Transverse colon (tissue), 4 donors: ENCODE data around the gene WDR7.

ENCODE experiments used
- CTCF ChIP-seq, 5 experiments: fragments of 200-600 bp in 3 of 5; fragments of 450-650 bp in 2 of 5; sonication (generic) in 3 of 5; IDR thresholded peaks; 1 replicate in 2 of 5; 2 replicates in 3 of 5; pipeline ENCODE4 v1.5.1; 2016 to 2017; ENCODE audit warnings: antibody characterized with exemption in 5 of 5, inconsistent platforms in 3 of 5, mild to moderate bottlenecking in 2 of 5, moderate library complexity in 1 of 5
- EP300 ChIP-seq: sonication (generic); formaldehyde crosslinking; IDR thresholded peaks from one replicate; pipeline ENCODE4 v1.6.1; 2017; ENCODE audit warnings: antibody characterized with exemption, low read depth
- POLR2AphosphoS5 ChIP-seq, 3 donors: sonication (generic); formaldehyde crosslinking; IDR thresholded peaks; one replicate each; pipeline ENCODE4 v1.6.1; 2016; ENCODE audit warnings: antibody characterized with exemption in 3 of 3

- TF ChIP-seq CTCF (IDR thresholded peaks at IDR 0.05): no peak
- TF ChIP-seq POLR2AphosphoS5 (IDR thresholded peaks at IDR 0.05): no peak
- TF ChIP-seq EP300: no peak
Measured at GRCh38 chr18:56919190-56919589, 268.0 kb downstream of the WDR7 start.
